H1 (cell line): ENCODE data around the gene SLC25A48.

ENCODE experiments used
- EP300 ChIP-seq, 2 experiments: IDR thresholded peaks; 1 replicate in 1 of 2; 2 replicates in 1 of 2; pipeline ENCODE4 v1.6.1; 2011 to 2012; ENCODE audit warnings: low read depth in 2 of 2, low read length in 2 of 2, mild to moderate bottlenecking in 2 of 2, borderline replicate concordance in 1 of 2, inconsistent platforms in 1 of 2, moderate library complexity in 1 of 2
- JUND ChIP-seq: IDR thresholded peaks from 2 replicates; pipeline ENCODE4 v1.6.1; 2011; ENCODE audit warnings: mild to moderate bottlenecking, improper control_type of control experiment, low read length
- MAFK ChIP-seq: IDR thresholded peaks from 2 replicates; pipeline ENCODE4 v1.6.1; 2012; ENCODE audit warnings: low read depth, mild to moderate bottlenecking, improper control_type of control experiment, low read length
- POLR2AphosphoS5 ChIP-seq: IDR thresholded peaks from 2 replicates; pipeline ENCODE4 v1.6.1; 2011; ENCODE audit warnings: low read depth, low read length
- TBP ChIP-seq: IDR thresholded peaks from 2 replicates; pipeline ENCODE4 v1.6.1; 2011; ENCODE audit warnings: low read depth, low read length, improper control_type of control experiment
- YY1 ChIP-seq: IDR thresholded peaks from 2 replicates; pipeline ENCODE4 v1.6.1; 2011; ENCODE audit warnings: low read depth, mild to moderate bottlenecking, low read length

DNA sequence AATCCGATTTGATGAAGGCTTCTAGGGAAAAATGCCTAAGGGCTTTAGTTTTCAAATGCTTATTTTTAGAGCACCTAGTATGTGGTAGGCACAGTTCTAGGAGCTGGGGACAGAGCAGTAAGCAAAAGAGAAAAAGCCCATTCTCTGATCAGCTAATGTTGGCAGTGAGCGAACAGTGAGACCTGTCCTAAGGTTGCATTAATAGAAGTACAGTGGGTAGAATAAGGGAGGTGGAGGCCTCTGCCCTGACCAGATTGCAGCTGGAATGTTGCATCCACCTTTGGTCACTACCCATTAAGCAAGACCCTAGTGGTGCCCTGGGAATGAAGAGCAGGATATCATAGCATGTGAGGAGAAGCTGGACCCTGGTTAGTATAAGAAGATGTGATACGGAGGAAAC, 41.1 kb downstream of the SLC25A48 start:
- TF ChIP-seq JUND: no peak
- TF ChIP-seq EP300 (IDR thresholded peaks at IDR 0.05; ENCODE audit: borderline replicate concordance in 1 of 2, low read depth in 2 of 2, low read length in 2 of 2): no peak
- TF ChIP-seq YY1: no peak
- no peak for TF ChIP-seq MAFK
- TF ChIP-seq TBP: no peak
- TF ChIP-seq POLR2AphosphoS5: no peak
